ENCODE measurements around the gene AQP9. TPM values are rescaled to one million over a fixed set of nuclear protein-coding genes. Genes with fewer than 3 reads are reported as not detected.

AQP9 gene
- total RNA-seq, 2 donors from 2014 or later: 0.17 to 0.18 TPM

- no peak for DNase-seq (ENCODE audit: low spot score)
- intact Hi-C loops (cut with DNase I): no loop called here
- 93% methylated on average over 2 of the region's 2 CpGs for WGBS
- no peaks in the 10 kb centered on the region for H3K27me3 ChIP-seq (replicated peaks; ENCODE audit: insufficient read depth)
- H3K27ac ChIP-seq: no peak overlapping the region
- no peak overlapping the region for H3K4me3 ChIP-seq
- H3K36me3 ChIP-seq: no peaks in the 10 kb centered on the region
- TF ChIP-seq CTCF (IDR thresholded peaks at IDR 0.05): no peak
- TF ChIP-seq POLR2AphosphoS5 (IDR thresholded peaks at IDR 0.05): no peak
- no peak for TF ChIP-seq POLR2A (IDR thresholded peaks at IDR 0.05)
- no peaks in the 10 kb centered on the region for H3K4me1 ChIP-seq (replicated peaks)
- H3K9me3 ChIP-seq: no peaks in the 10 kb centered on the region
Measured at GRCh38 chr15:58224068-58224467, 85.9 kb downstream of the AQP9 start.

- peak overlapping the region in 1 of 2 donors; percentile 56 for H3K27ac ChIP-seq
- WGBS: 44% methylated on average over 8 of the region's 8 CpGs
- no peaks in the 10 kb centered on the region for H3K9me3 ChIP-seq
- no peaks in the 10 kb centered on the region for H3K27me3 ChIP-seq (replicated peaks; ENCODE audit: insufficient read depth)
- peaks cover 8% of the 10 kb centered on the region for H3K4me1 ChIP-seq (replicated peaks)
- H3K4me3 ChIP-seq: no peak overlapping the region
- peak; percentile 64 to 86 (median 84) for TF ChIP-seq CTCF (IDR thresholded peaks at IDR 0.05)
- TF ChIP-seq POLR2AphosphoS5 (IDR thresholded peaks at IDR 0.05): peak; percentile 66
- TF ChIP-seq POLR2A (IDR thresholded peaks at IDR 0.05): no peak
- peak; percentile 79 for DNase-seq (ENCODE audit: low spot score)
- intact Hi-C loops (cut with DNase I): loop anchor here (5.0 kb wide), 1 partner anchor 529 kb away; no protein-coding TSS in a partner anchor
- H3K36me3 ChIP-seq: no peaks in the 10 kb centered on the region
Measured at GRCh38 chr15:58227706-58228543, 89.7 kb downstream of the AQP9 start.

GRCh38 chr15:58228718-58229117 lies 90.5 kb downstream of the AQP9 start:
- H3K4me1 ChIP-seq (replicated peaks): peaks cover 8% of the 10 kb centered on the region
- H3K27ac ChIP-seq: peak overlapping the region in 1 of 2 donors; percentile 56
- 37% methylated on average over 1 of the region's 1 CpG for WGBS
- TF ChIP-seq CTCF (IDR thresholded peaks at IDR 0.05) (no peak), POLR2AphosphoS5 (IDR thresholded peaks at IDR 0.05) (no peak), POLR2A (IDR thresholded peaks at IDR 0.05) (no peak)
- no peak overlapping the region for H3K4me3 ChIP-seq
- H3K9me3 ChIP-seq: no peaks in the 10 kb centered on the region
- no peaks in the 10 kb centered on the region for H3K36me3 ChIP-seq
- H3K27me3 ChIP-seq (replicated peaks; ENCODE audit: insufficient read depth): no peaks in the 10 kb centered on the region
- intact Hi-C loops (cut with DNase I): loop anchor here (5.0 kb wide), 1 partner anchor 529 kb away; no protein-coding TSS in a partner anchor
- DNase-seq (ENCODE audit: low spot score): no peak

GRCh38 chr15:58229297-58229768 lies 91.2 kb downstream of the AQP9 start:
- no peak for TF ChIP-seq POLR2A (IDR thresholded peaks at IDR 0.05)
- no peak for TF ChIP-seq POLR2AphosphoS5 (IDR thresholded peaks at IDR 0.05)
- TF ChIP-seq CTCF (IDR thresholded peaks at IDR 0.05): no peak
- Histone ChIP-seq H3K4me3 (no peak overlapping the region), H3K27me3 (replicated peaks; ENCODE audit: insufficient read depth) (no peaks in the 10 kb centered on the region), H3K9me3 (no peaks in the 10 kb centered on the region), H3K36me3 (no peaks in the 10 kb centered on the region), H3K27ac (peak overlapping the region in 1 of 2 donors; percentile 56), H3K4me1 (replicated peaks) (peaks cover 8% of the 10 kb centered on the region)
- DNase-seq (ENCODE audit: low spot score): no peak
- intact Hi-C loops (cut with DNase I): loop anchor here (5.0 kb wide), 1 partner anchor 528 kb away; no protein-coding TSS in a partner anchor
- WGBS: 16% methylated on average over 8 of the region's 8 CpGs
